Endothelial cell of umbilical vein (primary cell): ENCODE data around the gene PRKCG.

Experiments used
- CTCF ChIP-seq, 2 donors: IDR thresholded peaks; 1 replicate in 1 of 2; 2 replicates in 1 of 2; pipeline ENCODE4 v1.5.1; 2011; ENCODE audit warnings: low read length in 2 of 2, mild to moderate bottlenecking in 2 of 2, moderate library complexity in 2 of 2, control low read depth in 1 of 2, inconsistent platforms in 1 of 2, low read depth in 1 of 2; ENCODE audit not compliant: insufficient read depth in 1 of 2; ENCODE audit errors: extremely low read depth in 1 of 2
- MYC ChIP-seq: IDR thresholded peaks from one replicate; pipeline ENCODE4 v1.6.1; 2011; ENCODE audit warnings: mild to moderate bottlenecking, low read depth, low read length

GRCh38 chr19:53945441-53945840 is 63.4 kb downstream of the PRKCG start:
- no peak for TF ChIP-seq CTCF (IDR thresholded peaks at IDR 0.05; ENCODE audit: extremely low read depth in 1 of 2, insufficient read depth in 1 of 2, low read depth in 1 of 2, low read length in 2 of 2)
- TF ChIP-seq MYC: no peak
